ENCODE measurements around the gene CNTNAP2. TPM values are rescaled to one million over a fixed set of nuclear protein-coding genes. Genes with fewer than 3 reads are reported as not detected.

Gene CNTNAP2
- total RNA-seq, 4 donors from 2014 or later: 0.42 to 0.71 TPM; not detected in 2

GRCh38 chr7:146591976-146592375, 475.4 kb downstream of the CNTNAP2 start:
- WGBS, 2 donors: 41 to 53% methylated on average over 1 of the region's 1 CpG
- no peak overlapping the region for H3K4me3 ChIP-seq (ENCODE audit: low read depth, poor library complexity, severe bottlenecking)
- intact Hi-C loops (cut with DNase I; ENCODE audit: low total_unique reads): no loop called here
- no peak for DNase-seq (ENCODE audit: low spot score in 2 of 2)
- TF ChIP-seq POLR2A (IDR thresholded peaks at IDR 0.05): no peak
- no peak for TF ChIP-seq CTCF (IDR thresholded peaks at IDR 0.05)

DNA sequence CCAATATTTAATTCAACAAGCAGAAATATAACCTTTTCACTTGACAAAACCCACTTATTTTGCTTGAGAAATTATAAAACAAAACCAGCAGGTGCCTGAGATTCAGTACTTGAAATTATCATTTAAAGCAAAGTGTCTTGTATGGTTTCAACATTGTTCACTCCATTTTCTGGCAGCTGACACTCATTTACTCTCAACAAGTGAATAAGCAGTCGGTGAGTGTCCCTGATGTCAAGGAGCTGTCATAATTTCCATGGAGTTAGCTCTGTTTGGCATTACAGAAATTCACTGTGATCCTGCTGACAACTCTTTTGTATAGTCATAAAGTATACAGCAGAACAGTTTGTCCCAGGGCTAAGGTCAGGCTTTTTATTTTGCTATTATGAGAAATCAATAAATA, 490.0 kb downstream of the CNTNAP2 start:
- intact Hi-C loops (cut with DNase I; ENCODE audit: low total_unique reads): no loop called here
- TF ChIP-seq CTCF (IDR thresholded peaks at IDR 0.05) (no peak), POLR2A (IDR thresholded peaks at IDR 0.05) (no peak)
- H3K4me3 ChIP-seq (ENCODE audit: low read depth, poor library complexity, severe bottlenecking): no peak overlapping the region
- 55 to 61% methylated on average over 1 of the region's 1 CpG for WGBS, 2 donors
- no peak for DNase-seq (ENCODE audit: low spot score in 2 of 2)

GRCh38 chr7:146619641-146620040, 503.0 kb downstream of the CNTNAP2 start:
- no peak for TF ChIP-seq POLR2A (IDR thresholded peaks at IDR 0.05)
- no peak for TF ChIP-seq CTCF (IDR thresholded peaks at IDR 0.05)
- intact Hi-C loops (cut with DNase I; ENCODE audit: low total_unique reads): no loop called here
- DNase-seq (ENCODE audit: low spot score in 2 of 2): no peak
- no peak overlapping the region for H3K4me3 ChIP-seq (ENCODE audit: low read depth, poor library complexity, severe bottlenecking)
- WGBS, 2 donors: 61 to 74% methylated on average over 5 of the region's 5 CpGs

- H3K4me3 ChIP-seq (ENCODE audit: low read depth, poor library complexity, severe bottlenecking): no peak overlapping the region
- TF ChIP-seq CTCF (IDR thresholded peaks at IDR 0.05) (no peak), POLR2A (IDR thresholded peaks at IDR 0.05) (no peak)
- no peak for DNase-seq (ENCODE audit: low spot score in 2 of 2)
- WGBS, 2 donors: 48 to 49% methylated on average over 1 of the region's 1 CpG
- intact Hi-C loops (cut with DNase I; ENCODE audit: low total_unique reads): no loop called here
Measured at GRCh38 chr7:146626912-146627311, 510.3 kb downstream of the CNTNAP2 start.

DNA sequence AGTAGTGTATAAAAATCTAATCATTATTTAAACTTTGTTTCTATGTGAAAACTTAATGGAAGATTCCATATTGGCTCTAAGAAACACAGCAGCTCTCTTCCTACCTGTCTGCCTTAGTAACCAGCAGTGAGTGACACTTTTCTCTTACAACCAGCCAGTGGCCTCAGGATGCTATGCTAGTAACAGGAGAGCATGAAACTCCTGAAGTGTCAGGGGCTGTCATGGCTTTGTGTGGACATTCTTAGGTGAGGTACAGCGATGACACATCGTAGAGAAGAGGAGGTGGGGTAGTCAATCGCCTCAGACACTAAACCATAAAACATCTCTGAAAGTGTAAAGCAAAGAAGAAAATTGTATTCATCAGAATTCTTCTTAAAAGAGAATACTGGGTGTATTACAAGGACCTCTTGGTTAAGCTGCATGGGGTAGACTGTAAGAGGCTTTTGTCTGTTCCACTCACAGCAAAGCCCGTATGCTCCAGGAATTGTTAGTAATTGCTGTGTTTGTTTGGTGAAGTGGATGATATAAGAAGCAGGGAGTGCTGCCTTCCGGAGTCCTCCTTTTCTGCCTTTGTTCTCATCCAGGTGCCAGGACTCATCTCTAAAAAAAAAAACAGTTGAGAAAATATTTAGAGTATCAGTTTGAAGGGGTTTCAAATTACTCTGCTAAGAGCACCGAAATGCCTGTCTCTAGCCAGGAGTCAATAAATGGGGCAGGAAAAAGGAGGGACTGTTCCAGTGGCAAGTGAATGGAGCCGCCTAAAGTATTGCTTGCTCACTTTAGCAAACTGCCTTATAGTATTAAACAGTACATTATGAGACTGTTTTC, 518.8 kb downstream of the CNTNAP2 start:
- DNase-seq (ENCODE audit: low spot score in 2 of 2): no peak
- TF ChIP-seq POLR2A (IDR thresholded peaks at IDR 0.05): no peak
- TF ChIP-seq CTCF (IDR thresholded peaks at IDR 0.05): no peak
- intact Hi-C loops (cut with DNase I; ENCODE audit: low total_unique reads): no loop called here
- H3K4me3 ChIP-seq (ENCODE audit: low read depth, poor library complexity, severe bottlenecking): no peak overlapping the region
- 45 to 48% methylated on average over 7 of the region's 7 CpGs for WGBS, 2 donors

- TF ChIP-seq CTCF (IDR thresholded peaks at IDR 0.05) (no peak), POLR2A (IDR thresholded peaks at IDR 0.05) (no peak)
- no peak overlapping the region for H3K4me3 ChIP-seq (ENCODE audit: low read depth, poor library complexity, severe bottlenecking)
- WGBS, 2 donors: 42 to 56% methylated on average over 4 of the region's 4 CpGs
- intact Hi-C loops (cut with DNase I; ENCODE audit: low total_unique reads): no loop called here
- DNase-seq (ENCODE audit: low spot score in 2 of 2): no peak
Measured at GRCh38 chr7:146636033-146636356, 519.4 kb downstream of the CNTNAP2 start.

Measured in lower leg skin (tissue), 4 donors.